WTC11 (cell line): Measurements from ENCODE around the gene GGA1. TPM values are rescaled to one million over a fixed set of nuclear protein-coding genes. Genes with fewer than 3 reads are reported as not detected.

ENCODE experiments used
- ATAC-seq: fragments of 200-7000 bp; cut with Tn5 transposase; 2 replicates; pipeline ENCODE4 v1.10.0; 2021; ENCODE audit warnings: mild to moderate bottlenecking, moderate library complexity
- CTCF ChIA-PET: fragments of 300-600 bp; sonication (Branson Sonifier 250); formaldehyde crosslinking; loops from one replicate; lab custom pipeline; 2021; ENCODE audit warnings: antibody characterized with exemption; lab: Charles Lee
- POLR2A ChIA-PET: fragments of 350-600 bp; sonication (Branson Sonifier 250); formaldehyde crosslinking; loops from one replicate; lab custom pipeline; 2021; ENCODE audit warnings: antibody characterized with exemption; lab: Charles Lee
- DNase-seq: peaks from one replicate; pipeline ENCODE4 v3.0.0; 2021; ENCODE audit warnings: low spot score
- H3K27ac Mint-ChIP-seq: 2 replicates; pipeline ENCODE4 v1.8.0; 2021; ENCODE audit warnings: mixed read lengths
- H3K27me3 Mint-ChIP-seq: 2 replicates; pipeline ENCODE4 v1.8.0; 2021; ENCODE audit warnings: low read depth, mild to moderate bottlenecking, moderate library complexity, mixed read lengths
- H3K36me3 Mint-ChIP-seq: 2 replicates; pipeline ENCODE4 v1.8.0; 2021; ENCODE audit warnings: mixed read lengths
- H3K4me1 Mint-ChIP-seq: 2 replicates; pipeline ENCODE4 v1.8.0; 2022; ENCODE audit warnings: mixed read lengths
- H3K4me3 Mint-ChIP-seq: 2 replicates; pipeline ENCODE4 v1.8.0; 2021; ENCODE audit warnings: mild to moderate bottlenecking, moderate library complexity, mixed read lengths
- H3K9me3 Mint-ChIP-seq: 2 replicates; pipeline ENCODE4 v1.8.0; 2021; ENCODE audit warnings: mixed read lengths
- CBFB ChIP-seq: sonication (generic); formaldehyde crosslinking; IDR thresholded peaks from 2 replicates; pipeline ENCODE4 v1.8.1; 2022; ENCODE audit warnings: mild to moderate bottlenecking, low read depth, missing genetic modification reagents
- CREB1 ChIP-seq: sonication (generic); formaldehyde crosslinking; IDR thresholded peaks from 2 replicates; pipeline ENCODE4 v1.8.0; 2023; ENCODE audit warnings: mild to moderate bottlenecking, missing genetic modification reagents
- EMX1 ChIP-seq: fragments of 250-450 bp; sonication (Bioruptor Pico); IDR thresholded peaks from 2 replicates; pipeline ENCODE4 v1.8.0; 2021; ENCODE audit warnings: mild to moderate bottlenecking
- ESRRA ChIP-seq: sonication (generic); formaldehyde crosslinking; IDR thresholded peaks from 2 replicates; pipeline ENCODE4 v1.8.1; 2022; ENCODE audit warnings: mild to moderate bottlenecking, missing genetic modification reagents, borderline replicate concordance
- FOXK1 ChIP-seq: sonication (generic); formaldehyde crosslinking; IDR thresholded peaks from 2 replicates; pipeline ENCODE4 v1.8.0; 2022; ENCODE audit warnings: mild to moderate bottlenecking, moderate library complexity, missing genetic modification reagents
- FOXP1 ChIP-seq: sonication (generic); formaldehyde crosslinking; IDR thresholded peaks from 2 replicates; pipeline ENCODE4 v1.8.0; 2022; ENCODE audit warnings: missing genetic modification reagents, mild to moderate bottlenecking, moderate library complexity, borderline replicate concordance
- GABPB1 ChIP-seq: sonication (generic); formaldehyde crosslinking; IDR thresholded peaks from 2 replicates; pipeline ENCODE4 v1.8.1; 2023; ENCODE audit warnings: mild to moderate bottlenecking, missing genetic modification reagents
- NFE2L1 ChIP-seq: sonication (generic); formaldehyde crosslinking; IDR thresholded peaks from 2 replicates; pipeline ENCODE4 v1.8.1; 2023; ENCODE audit warnings: missing genetic modification reagents
- RELA ChIP-seq: sonication (generic); formaldehyde crosslinking; IDR thresholded peaks from 2 replicates; pipeline ENCODE4 v1.8.1; 2022; ENCODE audit warnings: missing genetic modification reagents, mild to moderate bottlenecking, borderline replicate concordance
- RORB ChIP-seq: fragments of 250-450 bp; sonication (Bioruptor Pico); IDR thresholded peaks from 2 replicates; pipeline ENCODE4 v1.9.0; 2021; ENCODE audit warnings: mild to moderate bottlenecking
- SOX15 ChIP-seq: fragments of 250-450 bp; sonication (Bioruptor Pico); IDR thresholded peaks from 2 replicates; pipeline ENCODE4 v1.9.0; 2021; ENCODE audit warnings: mild to moderate bottlenecking
- SP1 ChIP-seq: sonication (generic); formaldehyde crosslinking; conservative IDR thresholded peaks from 2 replicates; pipeline ENCODE4 v1.8.1; 2022; ENCODE audit warnings: missing genetic modification reagents
- TEAD4 ChIP-seq: sonication (generic); formaldehyde crosslinking; IDR thresholded peaks from 2 replicates; pipeline ENCODE4 v1.8.0; 2022; ENCODE audit warnings: mild to moderate bottlenecking, missing genetic modification reagents
- ZBTB21 ChIP-seq: sonication (generic); formaldehyde crosslinking; IDR thresholded peaks from 2 replicates; pipeline ENCODE4 v1.8.1; 2023; ENCODE audit warnings: mild to moderate bottlenecking, missing genetic modification reagents, borderline replicate concordance
- ZNF121 ChIP-seq: sonication (generic); formaldehyde crosslinking; IDR thresholded peaks from 2 replicates; pipeline ENCODE4 v1.8.0; 2023; ENCODE audit warnings: missing genetic modification reagents
- ZNF232 ChIP-seq: sonication (generic); formaldehyde crosslinking; IDR thresholded peaks from 2 replicates; pipeline ENCODE4 v1.8.0; 2022; ENCODE audit warnings: mild to moderate bottlenecking, missing genetic modification reagents
- ZNF416 ChIP-seq: fragments of 250-450 bp; sonication (Bioruptor Pico); IDR thresholded peaks from 2 replicates; pipeline ENCODE4 v1.9.0; 2021; ENCODE audit warnings: mild to moderate bottlenecking, inconsistent platforms
- ZNF423 ChIP-seq: fragments of 250-450 bp; sonication (Bioruptor Pico); IDR thresholded peaks from 2 replicates; pipeline ENCODE4 v2.1.2; 2022; ENCODE audit warnings: mild to moderate bottlenecking, moderate library complexity
- total RNA-seq: library from RNA; stranded (reverse); gene quantifications from 3 replicates; pipeline ENCODE4 v1.2.3, GENCODE V29; 2021
- TF ChIP-seq, protein P1 (sequence below): sonication (generic); formaldehyde crosslinking; IDR thresholded peaks from 2 replicates; pipeline ENCODE4 v1.8.1; 2022; ENCODE audit warnings: mild to moderate bottlenecking, moderate library complexity, missing genetic modification reagents
- TF ChIP-seq, protein P2 (sequence below): sonication (generic); formaldehyde crosslinking; IDR thresholded peaks from 2 replicates; pipeline ENCODE4 v1.8.0; 2022; ENCODE audit warnings: mild to moderate bottlenecking, missing genetic modification reagents
- TF ChIP-seq, protein P3 (sequence below): sonication (generic); formaldehyde crosslinking; IDR thresholded peaks from 2 replicates; pipeline ENCODE4 v1.8.0; 2023; ENCODE audit warnings: mild to moderate bottlenecking, missing genetic modification reagents
- TF ChIP-seq, protein P4 (sequence below): sonication (generic); formaldehyde crosslinking; IDR thresholded peaks from 2 replicates; pipeline ENCODE4 v1.8.0; 2022; ENCODE audit warnings: mild to moderate bottlenecking, missing genetic modification reagents
- TF ChIP-seq, protein P5 (sequence below): sonication (generic); formaldehyde crosslinking; IDR thresholded peaks from 2 replicates; pipeline ENCODE4 v1.8.0; 2022; ENCODE audit warnings: mild to moderate bottlenecking, missing genetic modification reagents

Gene GGA1
- total RNA-seq, 1 experiment from 2014 or later = 66.3 TPM

DNA sequence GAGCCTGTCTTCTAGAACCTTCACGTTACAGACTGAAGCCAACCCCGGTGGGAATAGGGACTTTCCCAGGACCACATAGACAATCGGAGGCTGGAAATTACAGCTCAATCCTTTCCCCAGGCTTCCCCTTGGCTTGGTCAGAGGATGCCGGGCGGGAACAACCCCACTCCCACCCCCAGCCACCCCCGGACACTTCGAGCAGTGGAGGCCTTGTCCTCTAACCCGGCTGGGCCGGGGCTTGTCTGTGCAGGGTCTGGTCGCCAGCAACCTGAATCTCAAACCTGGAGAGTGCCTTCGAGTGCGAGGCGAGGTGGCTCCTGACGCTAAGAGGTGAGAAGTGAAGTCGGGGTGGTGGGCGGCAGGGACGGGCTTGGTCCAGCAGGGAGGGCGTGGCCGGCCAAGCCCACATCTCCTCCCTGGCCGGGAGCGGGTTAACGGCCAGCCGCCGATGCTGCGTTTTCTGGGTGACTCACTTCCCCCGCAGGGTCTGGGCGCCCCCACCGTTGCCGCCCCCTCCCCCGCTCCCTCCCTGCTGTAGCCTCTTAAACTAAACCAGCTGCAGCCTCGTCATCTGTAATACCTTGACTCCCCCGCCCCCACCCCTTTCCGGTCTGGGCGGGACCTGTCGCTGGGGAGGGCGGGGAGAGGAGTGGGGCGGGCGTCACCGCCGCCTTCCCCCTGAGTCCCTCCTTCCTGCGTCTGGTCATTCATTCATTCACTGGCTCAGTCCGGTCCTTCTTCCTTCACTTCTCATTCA is 68.3 kb downstream of the GGA1 start:
- TF ChIP-seq, protein P1, sequence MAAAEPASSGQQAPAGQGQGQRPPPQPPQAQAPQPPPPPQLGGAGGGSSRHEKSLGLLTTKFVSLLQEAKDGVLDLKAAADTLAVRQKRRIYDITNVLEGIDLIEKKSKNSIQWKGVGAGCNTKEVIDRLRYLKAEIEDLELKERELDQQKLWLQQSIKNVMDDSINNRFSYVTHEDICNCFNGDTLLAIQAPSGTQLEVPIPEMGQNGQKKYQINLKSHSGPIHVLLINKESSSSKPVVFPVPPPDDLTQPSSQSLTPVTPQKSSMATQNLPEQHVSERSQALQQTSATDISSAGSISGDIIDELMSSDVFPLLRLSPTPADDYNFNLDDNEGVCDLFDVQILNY (CRISPR knock-in tag) = 0 out of 2 replicates have a peak, but pooled peaks have one; percentile 36
- TF ChIP-seq RORB (CRISPR knock-in tag) (no peak), EMX1 (CRISPR knock-in tag) (no peak), ZBTB21 (CRISPR knock-in tag) (0 out of 2 replicates have a peak, but pooled peaks have one; percentile 36), ZNF416 (no peak), SOX15 (CRISPR knock-in tag) (no peak), GABPB1 (CRISPR knock-in tag) (0 out of 2 replicates have a peak, but pooled peaks have one; percentile 9), ESRRA (no peak), NFE2L1 (peak; percentile 83; the same call in 1 of the 2 replicates), ZNF232 (CRISPR knock-in tag) (peak; percentile 80; the same call in 1 of the 2 replicates), FOXK1 (peak; percentile 70; the same call in 1 of the 2 replicates), RELA (no peak), ZNF121 (CRISPR knock-in tag) (no peak), SP1 (CRISPR knock-in tag) (peak; percentile 66), ZNF423 (no peak), CBFB (CRISPR knock-in tag) (no peak), CREB1 (CRISPR knock-in tag) (0 out of 2 replicates have a peak, but pooled peaks have one; percentile 69), TEAD4 (no peak), FOXP1 (CRISPR knock-in tag) (peak; percentile 64; the same call in 1 of the 2 replicates)
- TF ChIP-seq, protein P2, sequence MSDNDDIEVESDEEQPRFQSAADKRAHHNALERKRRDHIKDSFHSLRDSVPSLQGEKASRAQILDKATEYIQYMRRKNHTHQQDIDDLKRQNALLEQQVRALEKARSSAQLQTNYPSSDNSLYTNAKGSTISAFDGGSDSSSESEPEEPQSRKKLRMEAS (CRISPR knock-in tag) = peak; percentile 95
- TF ChIP-seq, protein P3, sequence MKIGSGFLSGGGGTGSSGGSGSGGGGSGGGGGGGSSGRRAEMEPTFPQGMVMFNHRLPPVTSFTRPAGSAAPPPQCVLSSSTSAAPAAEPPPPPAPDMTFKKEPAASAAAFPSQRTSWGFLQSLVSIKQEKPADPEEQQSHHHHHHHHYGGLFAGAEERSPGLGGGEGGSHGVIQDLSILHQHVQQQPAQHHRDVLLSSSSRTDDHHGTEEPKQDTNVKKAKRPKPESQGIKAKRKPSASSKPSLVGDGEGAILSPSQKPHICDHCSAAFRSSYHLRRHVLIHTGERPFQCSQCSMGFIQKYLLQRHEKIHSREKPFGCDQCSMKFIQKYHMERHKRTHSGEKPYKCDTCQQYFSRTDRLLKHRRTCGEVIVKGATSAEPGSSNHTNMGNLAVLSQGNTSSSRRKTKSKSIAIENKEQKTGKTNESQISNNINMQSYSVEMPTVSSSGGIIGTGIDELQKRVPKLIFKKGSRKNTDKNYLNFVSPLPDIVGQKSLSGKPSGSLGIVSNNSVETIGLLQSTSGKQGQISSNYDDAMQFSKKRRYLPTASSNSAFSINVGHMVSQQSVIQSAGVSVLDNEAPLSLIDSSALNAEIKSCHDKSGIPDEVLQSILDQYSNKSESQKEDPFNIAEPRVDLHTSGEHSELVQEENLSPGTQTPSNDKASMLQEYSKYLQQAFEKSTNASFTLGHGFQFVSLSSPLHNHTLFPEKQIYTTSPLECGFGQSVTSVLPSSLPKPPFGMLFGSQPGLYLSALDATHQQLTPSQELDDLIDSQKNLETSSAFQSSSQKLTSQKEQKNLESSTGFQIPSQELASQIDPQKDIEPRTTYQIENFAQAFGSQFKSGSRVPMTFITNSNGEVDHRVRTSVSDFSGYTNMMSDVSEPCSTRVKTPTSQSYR (CRISPR knock-in tag) = 0 out of 2 replicates have a peak, but pooled peaks have one; percentile 84
- TF ChIP-seq, protein P4, sequence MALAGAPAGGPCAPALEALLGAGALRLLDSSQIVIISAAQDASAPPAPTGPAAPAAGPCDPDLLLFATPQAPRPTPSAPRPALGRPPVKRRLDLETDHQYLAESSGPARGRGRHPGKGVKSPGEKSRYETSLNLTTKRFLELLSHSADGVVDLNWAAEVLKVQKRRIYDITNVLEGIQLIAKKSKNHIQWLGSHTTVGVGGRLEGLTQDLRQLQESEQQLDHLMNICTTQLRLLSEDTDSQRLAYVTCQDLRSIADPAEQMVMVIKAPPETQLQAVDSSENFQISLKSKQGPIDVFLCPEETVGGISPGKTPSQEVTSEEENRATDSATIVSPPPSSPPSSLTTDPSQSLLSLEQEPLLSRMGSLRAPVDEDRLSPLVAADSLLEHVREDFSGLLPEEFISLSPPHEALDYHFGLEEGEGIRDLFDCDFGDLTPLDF = peak; percentile 53; the same call in 1 of the 2 replicates
- TF ChIP-seq, protein P5, sequence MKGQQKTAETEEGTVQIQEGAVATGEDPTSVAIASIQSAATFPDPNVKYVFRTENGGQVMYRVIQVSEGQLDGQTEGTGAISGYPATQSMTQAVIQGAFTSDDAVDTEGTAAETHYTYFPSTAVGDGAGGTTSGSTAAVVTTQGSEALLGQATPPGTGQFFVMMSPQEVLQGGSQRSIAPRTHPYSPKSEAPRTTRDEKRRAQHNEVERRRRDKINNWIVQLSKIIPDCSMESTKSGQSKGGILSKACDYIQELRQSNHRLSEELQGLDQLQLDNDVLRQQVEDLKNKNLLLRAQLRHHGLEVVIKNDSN (CRISPR knock-in tag) = peak; percentile 53; the same call in 1 of the 2 replicates
- POLR2A ChIA-PET = interaction anchor here (1.0 to 1.5 kb wide), 4 partner anchors 9 to 69 kb away, joined by 3 to 5 read pairs (median 4); partner anchors contain the start of genes GGA1 and PDXP

More for the DNA sequence above, 68.3 kb downstream of the GGA1 start:
- H3K27ac Mint-ChIP-seq = peak overlapping the region; percentile 84
- H3K36me3 Mint-ChIP-seq = no peaks in the 10 kb centered on the region
- CTCF ChIA-PET = interaction anchor here (0.5 to 6.8 kb wide), 9 partner anchors 9 to 141 kb away, joined by 3 to 51 read pairs (median 3); partner anchors contain the start of genes GGA1 and PDXP
- H3K27me3 Mint-ChIP-seq = peaks cover 18% of the 10 kb centered on the region
- no peaks in the 10 kb centered on the region for H3K9me3 Mint-ChIP-seq
- peak overlapping the region; percentile 72 for H3K4me3 Mint-ChIP-seq
- ATAC-seq = peak; percentile 74
- H3K4me1 Mint-ChIP-seq = peaks cover 13% of the 10 kb centered on the region
- peak; percentile 86 for DNase-seq
